B cell (primary cell): ENCODE data around the gene CRACR2A.

Experiments used
- EZH2 ChIP-seq: IDR thresholded peaks from 2 replicates; pipeline ENCODE4 v1.6.1; 2012; ENCODE audit warnings: borderline replicate concordance, low read depth, mild to moderate bottlenecking, moderate library complexity, low read length; ENCODE audit not compliant: insufficient read depth, poor library complexity, severe bottlenecking
- TF ChIP-seq, protein P1 (sequence below): fragments of 200-600 bp; IDR thresholded peaks from one replicate; pipeline ENCODE4 v1.8.0; 2022; ENCODE audit warnings: antibody characterized with exemption, mild to moderate bottlenecking

DNA sequence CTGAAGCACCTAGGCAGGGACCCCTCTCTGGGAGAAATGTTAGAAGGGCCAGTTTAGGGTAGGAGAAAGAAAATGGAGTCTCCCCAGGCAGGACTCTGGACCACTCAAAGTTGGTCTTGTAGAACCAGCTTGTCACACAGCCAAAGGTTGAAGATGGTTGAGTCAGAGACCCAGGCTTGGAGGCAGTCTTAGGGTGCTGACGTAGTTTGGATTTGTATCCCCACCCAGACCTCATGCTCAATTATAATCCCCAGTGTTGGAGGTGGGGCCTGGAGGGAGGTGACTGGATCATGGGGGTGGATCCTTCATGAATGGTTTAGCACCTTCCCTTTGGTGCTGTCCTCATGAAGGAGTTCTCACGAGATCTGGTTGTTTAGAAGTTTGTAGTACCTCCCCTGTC lies 121.2 kb downstream of the CRACR2A start:
- TF ChIP-seq, protein P1, sequence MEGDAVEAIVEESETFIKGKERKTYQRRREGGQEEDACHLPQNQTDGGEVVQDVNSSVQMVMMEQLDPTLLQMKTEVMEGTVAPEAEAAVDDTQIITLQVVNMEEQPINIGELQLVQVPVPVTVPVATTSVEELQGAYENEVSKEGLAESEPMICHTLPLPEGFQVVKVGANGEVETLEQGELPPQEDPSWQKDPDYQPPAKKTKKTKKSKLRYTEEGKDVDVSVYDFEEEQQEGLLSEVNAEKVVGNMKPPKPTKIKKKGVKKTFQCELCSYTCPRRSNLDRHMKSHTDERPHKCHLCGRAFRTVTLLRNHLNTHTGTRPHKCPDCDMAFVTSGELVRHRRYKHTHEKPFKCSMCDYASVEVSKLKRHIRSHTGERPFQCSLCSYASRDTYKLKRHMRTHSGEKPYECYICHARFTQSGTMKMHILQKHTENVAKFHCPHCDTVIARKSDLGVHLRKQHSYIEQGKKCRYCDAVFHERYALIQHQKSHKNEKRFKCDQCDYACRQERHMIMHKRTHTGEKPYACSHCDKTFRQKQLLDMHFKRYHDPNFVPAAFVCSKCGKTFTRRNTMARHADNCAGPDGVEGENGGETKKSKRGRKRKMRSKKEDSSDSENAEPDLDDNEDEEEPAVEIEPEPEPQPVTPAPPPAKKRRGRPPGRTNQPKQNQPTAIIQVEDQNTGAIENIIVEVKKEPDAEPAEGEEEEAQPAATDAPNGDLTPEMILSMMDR = no peak
- no peak for TF ChIP-seq EZH2
